IMR-90 (cell line): ENCODE data around the gene NSL1. TPM values are rescaled to one million over a fixed set of nuclear protein-coding genes. Genes with fewer than 3 reads are reported as not detected.

Experiments used
- ATAC-seq: fragments of 200-7000 bp; cut with Tn5 transposase; 2 replicates; pipeline ENCODE4 v1.9.1; 2020; ENCODE audit warnings: low read depth, mild to moderate bottlenecking, moderate library complexity
- BruUV-seq: library from RNA; stranded (reverse); fragments of 400-500 nt; replicated peaks from 2 replicates; lab custom pipeline; 2021; lab: Mats Ljungman, UMichigan
- CTCF ChIA-PET: fragments of 300-600 bp; formaldehyde crosslinking; extraction: SDS; loops from one replicate; lab custom pipeline; 2021; ENCODE audit warnings: antibody characterized with exemption; lab: Yijun Ruan, JAX
- POLR2A ChIA-PET: fragments of 300-600 bp; sonication (Branson Sonifier 250); formaldehyde crosslinking; loops from one replicate; lab custom pipeline; 2022; ENCODE audit warnings: antibody characterized with exemption; ENCODE audit not compliant: unreplicated experiment; lab: Charles Lee
- DNase-seq: peaks from one replicate; pipeline ENCODE4 v3.0.0; 2013
- H2AFZ ChIP-seq: replicated peaks from 2 replicates; pipeline ENCODE3; 2013; ENCODE audit warnings: low read length, mild to moderate bottlenecking; ENCODE audit not compliant: poor library complexity
- H2AK5ac ChIP-seq: 2 replicates; pipeline ENCODE4 v1.6.1; 2013; ENCODE audit warnings: low read depth, low read length, inconsistent platforms
- H2AK9ac ChIP-seq: replicated peaks from 2 replicates; pipeline ENCODE3; 2013; ENCODE audit warnings: mild to moderate bottlenecking, low read depth, low read length, moderate library complexity; ENCODE audit not compliant: poor library complexity
- H2BK120ac ChIP-seq: 2 replicates; pipeline ENCODE4 v1.6.1; 2013; ENCODE audit warnings: low read depth, low read length, inconsistent platforms
- H2BK15ac ChIP-seq: 3 replicates; pipeline ENCODE4 v1.6.1; 2013; ENCODE audit warnings: low read depth, low read length, inconsistent platforms
- H2BK20ac ChIP-seq: 2 replicates; pipeline ENCODE4 v1.6.1; 2013; ENCODE audit warnings: low read depth, mild to moderate bottlenecking, inconsistent platforms, low read length, moderate library complexity
- H2BK5ac ChIP-seq: 2 replicates; pipeline ENCODE4 v1.6.1; 2013; ENCODE audit warnings: mild to moderate bottlenecking, low read depth, low read length, inconsistent platforms; ENCODE audit not compliant: poor library complexity, severe bottlenecking
- H3K14ac ChIP-seq: replicated peaks from 2 replicates; pipeline ENCODE4 v1.6.1; 2013; ENCODE audit warnings: low read depth, low read length, inconsistent platforms
- H3K18ac ChIP-seq: 2 replicates; pipeline ENCODE4 v1.6.1; 2013; ENCODE audit warnings: low read depth, low read length, control low read depth
- H3K23ac ChIP-seq: 2 replicates; pipeline ENCODE4 v1.6.1; 2013; ENCODE audit warnings: low read depth, low read length, inconsistent platforms
- H3K27ac ChIP-seq: 2 replicates; pipeline ENCODE4 v1.5.1; 2013; ENCODE audit warnings: mild to moderate bottlenecking, control low read depth, low read length; ENCODE audit not compliant: insufficient read depth
- H3K27me3 ChIP-seq: 2 replicates; pipeline ENCODE4 v1.6.1; 2013; ENCODE audit warnings: low read length; ENCODE audit not compliant: control insufficient read depth, insufficient read depth
- H3K36me3 ChIP-seq: 2 replicates; pipeline ENCODE4 v1.6.1; 2013; ENCODE audit warnings: low read length, mixed read lengths; ENCODE audit not compliant: control insufficient read depth, insufficient read depth
- H3K4ac ChIP-seq: 2 replicates; pipeline ENCODE4 v1.6.1; 2013; ENCODE audit warnings: low read depth, low read length, inconsistent platforms
- H3K4me1 ChIP-seq: 2 replicates; pipeline ENCODE4 v1.6.1; 2013; ENCODE audit warnings: low read length, mixed read lengths; ENCODE audit not compliant: control insufficient read depth, insufficient read depth
- H3K4me2 ChIP-seq: 2 replicates; pipeline ENCODE4 v1.6.1; 2013; ENCODE audit warnings: low read depth, mild to moderate bottlenecking, control low read depth, low read length, moderate library complexity
- H3K4me3 ChIP-seq: 2 replicates; pipeline ENCODE4 v1.5.1; 2013; ENCODE audit warnings: low read depth, mild to moderate bottlenecking, control low read depth, low read length, moderate library complexity; ENCODE audit not compliant: insufficient read depth
- H3K56ac ChIP-seq: 2 replicates; pipeline ENCODE4 v1.6.1; 2013; ENCODE audit warnings: low read length, inconsistent platforms; ENCODE audit not compliant: insufficient read depth; ENCODE audit errors: extremely low read depth
- H3K79me1 ChIP-seq, 2 experiments: 2 replicates each; pipeline ENCODE4 v1.6.1; 2013; ENCODE audit warnings: low read length in 2 of 2, inconsistent platforms in 1 of 2, low read depth in 1 of 2
- H3K9ac ChIP-seq: 2 replicates; pipeline ENCODE4 v1.6.1; 2013; ENCODE audit warnings: low read depth, low read length, control low read depth
- H3K9me1 ChIP-seq: 2 replicates; pipeline ENCODE4 v1.6.1; 2013; ENCODE audit warnings: low read length, inconsistent platforms; ENCODE audit not compliant: insufficient read depth
- H3K9me3 ChIP-seq: 2 replicates; pipeline ENCODE4 v1.6.1; 2013; ENCODE audit warnings: low read length; ENCODE audit not compliant: control insufficient read depth, insufficient read depth
- H4K20me1 ChIP-seq: 2 replicates; pipeline ENCODE4 v1.6.1; 2013; ENCODE audit warnings: low read length, inconsistent platforms; ENCODE audit not compliant: insufficient read depth
- H4K5ac ChIP-seq: 2 replicates; pipeline ENCODE4 v1.6.1; 2013; ENCODE audit warnings: mild to moderate bottlenecking, low read depth, low read length, control low read depth
- H4K8ac ChIP-seq, 2 experiments: 2 replicates each; pipeline ENCODE4 v1.6.1; 2013; ENCODE audit warnings: low read depth in 2 of 2, low read length in 2 of 2, control low read depth in 1 of 2, inconsistent platforms in 1 of 2
- H4K91ac ChIP-seq: 2 replicates; pipeline ENCODE4 v1.6.1; 2013; ENCODE audit warnings: low read depth, low read length, inconsistent platforms; ENCODE audit not compliant: insufficient read depth
- BHLHE40 ChIP-seq: fragments of 150-350 bp; IDR thresholded peaks from 2 replicates; pipeline ENCODE4 v1.6.1; 2016; ENCODE audit warnings: mild to moderate bottlenecking, low read depth, low read length
- CEBPB ChIP-seq: IDR thresholded peaks from 2 replicates; pipeline ENCODE4 v1.6.1; 2012; ENCODE audit warnings: low read depth, low read length, improper control_type of control experiment
- CHD1 ChIP-seq: IDR thresholded peaks from 2 replicates; pipeline ENCODE4 v1.6.1; 2012; ENCODE audit warnings: low read depth, low read length, improper control_type of control experiment
- FOS ChIP-seq: fragments of 150-350 bp; IDR thresholded peaks from 2 replicates; pipeline ENCODE4 v1.6.1; 2016; ENCODE audit warnings: low read depth, low read length
- MAFK ChIP-seq: IDR thresholded peaks from 2 replicates; pipeline ENCODE4 v1.6.1; 2012; ENCODE audit warnings: low read depth, low read length, improper control_type of control experiment
- MAZ ChIP-seq: IDR thresholded peaks from 2 replicates; pipeline ENCODE4 v1.6.1; 2012; ENCODE audit warnings: low read depth, mild to moderate bottlenecking, low read length, improper control_type of control experiment, moderate library complexity, borderline replicate concordance
- MXI1 ChIP-seq: IDR thresholded peaks from 2 replicates; pipeline ENCODE4 v1.6.1; 2012; ENCODE audit warnings: low read depth, mild to moderate bottlenecking, low read length, moderate library complexity, borderline replicate concordance
- NFE2L2 ChIP-seq: fragments of 150-350 bp; IDR thresholded peaks from 2 replicates; pipeline ENCODE4 v1.6.1; 2016; ENCODE audit warnings: low read depth, mild to moderate bottlenecking, low read length
- POLR2A ChIP-seq: IDR thresholded peaks from 2 replicates; pipeline ENCODE4 v1.6.1; 2012; ENCODE audit warnings: mild to moderate bottlenecking, low read depth, low read length
- RAD21 ChIP-seq: IDR thresholded peaks from 2 replicates; pipeline ENCODE4 v1.6.1; 2012; ENCODE audit warnings: low read length, improper control_type of control experiment
- RCOR1 ChIP-seq: IDR thresholded peaks from 2 replicates; pipeline ENCODE4 v1.6.1; 2012; ENCODE audit warnings: mild to moderate bottlenecking, low read length, improper control_type of control experiment; ENCODE audit not compliant: insufficient replicate concordance
- RFX5 ChIP-seq: IDR thresholded peaks from 2 replicates; pipeline ENCODE4 v1.8.0; 2012; ENCODE audit warnings: low read depth, mild to moderate bottlenecking, low read length, moderate library complexity
- SMC3 ChIP-seq: fragments of 150-350 bp; IDR thresholded peaks from 2 replicates; pipeline ENCODE4 v1.6.1; 2016; ENCODE audit warnings: low read depth, mild to moderate bottlenecking, antibody characterized with exemption, low read length, moderate library complexity
- WGBS, 2 experiments: methylation state at CpG; one replicate each; pipeline versions ENCODE4 v1.1.5 to v1.1.7; 2013; ENCODE audit warnings: missing lambda C conversion rate in 2 of 2; ENCODE audit not compliant: insufficient read length in 1 of 2; ENCODE audit errors: extremely low coverage in 2 of 2; 5-methylcytosine and 5-hydroxymethylcytosine counted together
- dilution Hi-C: fragments of 300-500 bp; cut with HindIII; formaldehyde crosslinking; loops from one replicate; pipeline ENCODE4 v1.14.3; 2018; ENCODE audit warnings: low sequenced_read_pairs; ENCODE audit not compliant: unreplicated experiment
- in situ Hi-C: fragments of 300-500 bp; cut with MboI; formaldehyde crosslinking; loops from 3 replicates; pipeline ENCODE4 v1.14.3; 2019; ENCODE audit warnings: low sequenced_read_pairs, inconsistent platforms, mixed read lengths
- intact Hi-C: fragments of 100-400 bp; cut with micrococcal nuclease; formaldehyde crosslinking; loops from 2 replicates; pipeline ENCODE4 v1.10.0; 2022
- polyA plus RNA-seq, 3 experiments: library from polyadenylated mRNA; depleted of rRNA; stranded (reverse); fragments of >200 nt; gene quantifications; 2 replicates each; pipeline ENCODE4 v1.2.3, GENCODE V29; 2012; ENCODE audit warnings: low replicate concordance in 1 of 3
- total RNA-seq: library from RNA; depleted of rRNA; stranded (reverse); fragments of >200 nt; gene quantifications from 2 replicates; pipeline ENCODE4 v1.2.3, GENCODE V29; 2012
- TF ChIP-seq, protein P1 (sequence below): conservative IDR thresholded peaks from 2 replicates; pipeline ENCODE4 v1.5.1; 2012; ENCODE audit warnings: mild to moderate bottlenecking, low read depth, low read length, improper control_type of control experiment
- TF ChIP-seq, protein P2 (sequence below): fragments of 150-350 bp; IDR thresholded peaks from 2 replicates; pipeline ENCODE4 v1.6.1; 2017; ENCODE audit warnings: mild to moderate bottlenecking, antibody characterized with exemption, low read length, low read depth
- TF ChIP-seq, protein P3 (sequence below): fragments of 150-350 bp; IDR thresholded peaks from 2 replicates; pipeline ENCODE4 v1.6.1; 2016; ENCODE audit warnings: low read depth, mild to moderate bottlenecking, low read length, moderate library complexity, borderline replicate concordance

Gene NSL1
- total and polyA plus RNA-seq, 2 of the 4 experiments (the other 2 are of a cell fraction), result 19.1 to 42.5 TPM

DNA sequence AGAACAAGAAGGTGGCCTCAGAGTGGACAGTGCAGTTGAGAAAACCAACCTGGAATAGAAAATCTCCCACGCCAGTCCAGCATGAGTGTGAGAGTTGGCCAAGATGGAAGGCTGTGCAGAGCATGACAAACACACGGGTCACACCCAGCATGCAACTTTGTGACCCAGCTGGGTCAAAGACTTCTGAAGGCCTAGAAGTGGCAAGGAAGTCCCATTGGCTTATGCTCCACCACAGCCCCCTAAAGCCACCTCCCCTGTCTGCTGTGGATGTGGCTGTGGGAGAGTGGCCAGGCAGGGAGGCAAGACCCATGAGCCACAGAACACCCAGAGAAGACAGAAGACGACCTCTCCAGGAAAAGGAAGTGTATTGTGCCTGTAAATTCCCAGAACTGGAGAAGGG, 105.5 kb downstream of the NSL1 start:
- Histone ChIP-seq H4K5ac (no peak overlapping the region), H3K9ac (no peak overlapping the region), H3K4me1 (peaks cover 6% of the 10 kb centered on the region; the same call in 1 of the 2 replicates), H3K9me3 (no peaks in the 10 kb centered on the region), H3K9me1 (peaks cover 8% of the 10 kb centered on the region), H3K56ac (no peak overlapping the region), H4K91ac (no peak overlapping the region), H4K20me1 (no peaks in the 10 kb centered on the region), H3K27ac (no peak overlapping the region), H2AK5ac (no peak overlapping the region), H2BK120ac (no peak overlapping the region), H3K18ac (no peak overlapping the region), H3K4me3 (no peak overlapping the region), H3K4me2 (no peak overlapping the region), H2BK15ac (no peak overlapping the region), H3K4ac (no peak overlapping the region), H2BK5ac (no peak overlapping the region), H2BK20ac (no peak overlapping the region), H3K36me3 (no peaks in the 10 kb centered on the region), H2AFZ (no peak overlapping the region), H3K79me1 (no peaks in the 10 kb centered on the region), H3K23ac (no peak overlapping the region), H3K14ac (no peak overlapping the region), H4K8ac (no peak overlapping the region), H3K27me3 (no peaks in the 10 kb centered on the region), H2AK9ac (no peak overlapping the region)
- in situ Hi-C loops (no loop called here), dilution Hi-C loops (no loop called here), intact Hi-C loops (no loop called here)
- ATAC-seq, result no peak
- WGBS, 2 experiments, result 90% methylated on average over 2 of the region's 3 CpGs; no CpG with 5 or more reads in 1 of the 2 experiments
- DNase-seq, result no peak
- CTCF ChIA-PET, result no interaction called here
- no TSS peak for BruUV-seq
- TF ChIP-seq MXI1, result no peak
- TF ChIP-seq FOS, result no peak
- TF ChIP-seq CHD1, result no peak
- no peak for TF ChIP-seq RCOR1
- no peak for TF ChIP-seq RAD21
- no peak for TF ChIP-seq RFX5
- TF ChIP-seq, protein P1, sequence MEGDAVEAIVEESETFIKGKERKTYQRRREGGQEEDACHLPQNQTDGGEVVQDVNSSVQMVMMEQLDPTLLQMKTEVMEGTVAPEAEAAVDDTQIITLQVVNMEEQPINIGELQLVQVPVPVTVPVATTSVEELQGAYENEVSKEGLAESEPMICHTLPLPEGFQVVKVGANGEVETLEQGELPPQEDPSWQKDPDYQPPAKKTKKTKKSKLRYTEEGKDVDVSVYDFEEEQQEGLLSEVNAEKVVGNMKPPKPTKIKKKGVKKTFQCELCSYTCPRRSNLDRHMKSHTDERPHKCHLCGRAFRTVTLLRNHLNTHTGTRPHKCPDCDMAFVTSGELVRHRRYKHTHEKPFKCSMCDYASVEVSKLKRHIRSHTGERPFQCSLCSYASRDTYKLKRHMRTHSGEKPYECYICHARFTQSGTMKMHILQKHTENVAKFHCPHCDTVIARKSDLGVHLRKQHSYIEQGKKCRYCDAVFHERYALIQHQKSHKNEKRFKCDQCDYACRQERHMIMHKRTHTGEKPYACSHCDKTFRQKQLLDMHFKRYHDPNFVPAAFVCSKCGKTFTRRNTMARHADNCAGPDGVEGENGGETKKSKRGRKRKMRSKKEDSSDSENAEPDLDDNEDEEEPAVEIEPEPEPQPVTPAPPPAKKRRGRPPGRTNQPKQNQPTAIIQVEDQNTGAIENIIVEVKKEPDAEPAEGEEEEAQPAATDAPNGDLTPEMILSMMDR, result no peak
- TF ChIP-seq, protein P2, sequence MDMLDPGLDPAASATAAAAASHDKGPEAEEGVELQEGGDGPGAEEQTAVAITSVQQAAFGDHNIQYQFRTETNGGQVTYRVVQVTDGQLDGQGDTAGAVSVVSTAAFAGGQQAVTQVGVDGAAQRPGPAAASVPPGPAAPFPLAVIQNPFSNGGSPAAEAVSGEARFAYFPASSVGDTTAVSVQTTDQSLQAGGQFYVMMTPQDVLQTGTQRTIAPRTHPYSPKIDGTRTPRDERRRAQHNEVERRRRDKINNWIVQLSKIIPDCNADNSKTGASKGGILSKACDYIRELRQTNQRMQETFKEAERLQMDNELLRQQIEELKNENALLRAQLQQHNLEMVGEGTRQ, result no peak
- TF ChIP-seq, protein P3, sequence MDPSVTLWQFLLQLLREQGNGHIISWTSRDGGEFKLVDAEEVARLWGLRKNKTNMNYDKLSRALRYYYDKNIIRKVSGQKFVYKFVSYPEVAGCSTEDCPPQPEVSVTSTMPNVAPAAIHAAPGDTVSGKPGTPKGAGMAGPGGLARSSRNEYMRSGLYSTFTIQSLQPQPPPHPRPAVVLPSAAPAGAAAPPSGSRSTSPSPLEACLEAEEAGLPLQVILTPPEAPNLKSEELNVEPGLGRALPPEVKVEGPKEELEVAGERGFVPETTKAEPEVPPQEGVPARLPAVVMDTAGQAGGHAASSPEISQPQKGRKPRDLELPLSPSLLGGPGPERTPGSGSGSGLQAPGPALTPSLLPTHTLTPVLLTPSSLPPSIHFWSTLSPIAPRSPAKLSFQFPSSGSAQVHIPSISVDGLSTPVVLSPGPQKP, result no peak
- no peak for TF ChIP-seq MAZ
- no peak for TF ChIP-seq SMC3
- TF ChIP-seq NFE2L2, result no peak
- TF ChIP-seq BHLHE40, result no peak
- no peak for TF ChIP-seq POLR2A
- TF ChIP-seq MAFK, result no peak
- no peak for TF ChIP-seq CEBPB
- POLR2A ChIA-PET, result no interaction called here
